NAMALWA (cell line): ENCODE measurements around the gene FYB2.

ENCODE experiments used
- DNase-seq: peaks from one replicate; pipeline ENCODE4 v3.0.0-alpha.2; 2015; ENCODE audit warnings: low spot score

FYB2 gene, protein sequence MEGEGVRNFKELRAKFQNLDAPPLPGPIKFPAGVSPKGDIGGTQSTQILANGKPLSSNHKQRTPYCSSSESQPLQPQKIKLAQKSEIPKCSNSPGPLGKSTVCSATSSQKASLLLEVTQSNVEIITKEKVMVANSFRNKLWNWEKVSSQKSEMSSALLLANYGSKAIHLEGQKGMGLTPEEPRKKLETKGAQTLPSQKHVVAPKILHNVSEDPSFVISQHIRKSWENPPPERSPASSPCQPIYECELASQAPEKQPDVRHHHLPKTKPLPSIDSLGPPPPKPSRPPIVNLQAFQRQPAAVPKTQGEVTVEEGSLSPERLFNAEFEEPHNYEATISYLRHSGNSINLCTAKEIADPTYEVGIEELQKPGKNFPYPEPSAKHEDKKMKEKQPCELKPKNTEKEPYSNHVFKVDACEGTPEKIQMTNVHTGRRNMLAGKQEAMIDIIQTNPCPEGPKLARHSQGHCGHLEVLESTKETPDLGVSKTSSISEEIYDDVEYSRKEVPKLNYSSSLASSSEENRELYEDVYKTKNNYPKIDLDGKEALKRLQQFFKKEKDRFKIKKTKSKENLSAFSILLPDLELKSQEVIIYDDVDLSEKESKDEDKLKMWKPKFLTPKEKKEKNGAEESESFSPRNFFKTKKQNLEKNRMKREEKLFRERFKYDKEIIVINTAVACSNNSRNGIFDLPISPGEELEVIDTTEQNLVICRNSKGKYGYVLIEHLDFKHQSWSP

GRCh38 chr1:56819387-56819899 lies at the start of gene FYB2:
Gene FYB2, minus strand, starts transcription at chr1:56819404. Its CDS starts 114 bp downstream, at chr1:56819290.
- no peak for DNase-seq

- DNase-seq, result no peak
Measured at GRCh38 chr1:56868761-56869160, 49.6 kb upstream of the FYB2 start.

GRCh38 chr1:56867491-56867890 lies 48.3 kb upstream of the FYB2 start:
- no peak for DNase-seq

DNA sequence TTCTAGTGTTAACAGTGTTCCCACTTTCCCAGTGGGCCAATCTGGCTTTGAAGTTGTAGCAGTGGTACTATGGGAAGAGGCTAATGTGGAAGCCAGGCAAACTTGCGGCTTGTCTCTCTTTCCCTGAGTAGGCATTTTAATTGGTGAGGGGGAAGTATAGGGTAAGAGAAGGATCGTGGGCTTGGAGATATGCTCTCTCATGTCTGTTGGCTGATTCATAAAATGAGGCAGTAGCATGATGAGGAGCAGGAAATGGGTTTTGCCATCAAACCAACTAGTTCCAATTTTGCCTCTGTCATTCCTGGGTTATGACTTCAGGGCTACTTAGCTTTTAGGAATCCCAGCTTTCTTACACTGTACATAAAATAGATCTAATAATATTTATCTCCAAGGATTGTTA lies 47.5 kb upstream of the FYB2 start:
- no peak for DNase-seq

DNA sequence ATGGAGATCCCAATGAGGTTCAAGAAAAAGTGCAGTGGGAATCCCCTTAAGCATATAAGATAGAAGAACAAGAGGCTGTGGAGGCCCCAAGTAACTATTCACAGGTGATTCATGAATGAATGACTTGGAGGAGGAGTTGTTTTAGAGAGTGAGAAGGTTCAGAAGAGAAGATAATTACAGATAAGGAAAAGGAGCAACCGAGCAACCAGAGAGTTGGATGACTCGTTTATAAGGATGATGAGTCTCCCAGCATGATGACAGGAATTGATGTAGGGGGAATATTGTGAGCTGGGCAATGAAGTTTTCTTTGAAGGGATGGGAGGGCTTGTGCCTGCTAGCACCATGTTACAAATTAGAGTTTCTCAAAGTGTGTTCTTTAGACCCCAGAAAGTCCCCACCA lies 45.2 kb upstream of the FYB2 start:
- DNase-seq, result no peak

DNA sequence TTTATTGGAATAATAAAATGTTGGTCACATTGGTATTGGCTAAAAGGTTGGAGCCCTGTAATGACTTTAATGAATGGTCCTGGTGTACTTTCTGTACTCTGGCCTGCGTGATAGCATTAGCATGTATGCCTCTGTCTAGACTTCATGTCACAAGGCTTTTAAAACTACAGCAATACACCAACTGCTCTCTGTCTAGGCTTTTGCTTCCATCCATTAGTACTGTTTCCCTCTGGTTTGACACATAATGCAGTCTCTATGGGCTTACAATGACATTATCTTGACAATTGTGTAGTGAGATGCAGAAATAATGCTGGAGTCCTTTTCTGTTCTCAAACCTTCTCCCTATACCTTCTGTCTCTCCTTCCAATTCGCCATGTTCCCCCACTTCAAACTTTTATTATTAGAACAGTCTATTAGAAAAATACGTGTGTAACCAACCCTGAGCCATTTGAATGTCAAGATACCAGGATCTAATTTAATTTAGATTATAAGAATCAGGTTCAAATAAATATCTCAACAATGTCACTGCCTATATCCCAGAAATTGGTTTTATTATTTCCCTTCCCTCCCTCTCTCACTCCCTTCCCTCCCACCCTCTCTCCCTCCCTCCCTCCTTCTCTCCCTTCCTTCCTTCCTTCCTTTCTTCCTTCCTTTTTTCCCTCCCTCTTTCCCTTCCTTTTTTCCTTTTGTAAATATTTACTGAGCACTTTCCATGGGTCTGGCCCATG lies 44.2 kb upstream of the FYB2 start:
- no peak for DNase-seq

DNA sequence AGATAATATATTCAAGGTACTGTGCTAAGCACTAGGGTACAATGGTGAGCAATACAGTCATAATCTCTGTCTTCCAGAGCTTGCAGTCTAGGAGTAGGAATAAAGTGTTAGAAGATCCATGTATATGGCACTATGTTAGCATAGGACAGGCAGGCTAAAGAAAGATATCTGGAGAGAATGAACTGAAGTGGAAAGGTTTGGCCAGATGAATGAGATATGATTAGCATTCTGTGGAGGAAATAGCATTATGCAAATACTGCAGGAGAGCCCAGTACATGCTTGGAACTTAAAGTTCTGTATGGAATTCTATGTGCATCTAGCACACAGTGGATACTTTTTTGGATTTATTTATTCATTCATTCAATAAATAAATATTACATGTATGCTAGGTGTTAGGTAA lies 40.1 kb upstream of the FYB2 start:
- DNase-seq, result no peak

DNA sequence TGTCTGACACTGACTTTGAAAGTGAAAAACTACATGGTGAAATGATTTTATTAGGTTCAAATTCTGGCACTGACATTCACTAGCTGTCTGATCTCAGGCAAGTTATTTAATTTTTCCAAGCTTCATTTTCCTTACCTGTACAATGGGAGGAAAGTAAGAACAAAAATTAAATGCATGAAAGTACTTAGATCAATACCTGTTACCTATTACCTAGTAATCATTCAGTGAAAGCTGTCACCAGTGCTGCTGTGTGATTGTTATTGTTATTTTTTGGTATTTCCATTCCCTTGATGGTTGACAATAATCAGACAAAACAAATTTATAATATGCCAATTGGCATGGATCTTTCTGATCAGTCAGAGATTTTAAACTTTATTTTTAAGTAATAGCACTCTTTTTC lies 37.0 kb upstream of the FYB2 start:
- DNase-seq, result no peak

DNA sequence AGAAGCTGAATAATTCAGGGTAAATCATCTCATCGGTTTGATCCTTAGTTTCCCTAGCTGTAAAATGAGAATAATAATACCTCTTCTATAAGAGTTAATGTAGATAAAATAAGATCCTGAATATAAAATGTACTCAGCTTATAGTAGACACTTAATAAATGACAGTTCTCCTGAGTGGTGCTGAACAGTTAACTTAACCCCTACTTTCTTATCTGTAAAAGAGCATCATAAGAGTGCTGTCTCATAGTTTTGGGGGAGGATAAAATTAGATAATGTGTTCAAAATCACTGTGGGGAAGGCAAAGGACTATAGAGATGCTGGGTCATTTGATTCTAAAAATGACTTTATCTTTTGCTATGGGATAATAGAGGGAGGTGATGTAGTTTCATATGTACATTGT lies 36.0 kb upstream of the FYB2 start:
- no peak for DNase-seq

DNA sequence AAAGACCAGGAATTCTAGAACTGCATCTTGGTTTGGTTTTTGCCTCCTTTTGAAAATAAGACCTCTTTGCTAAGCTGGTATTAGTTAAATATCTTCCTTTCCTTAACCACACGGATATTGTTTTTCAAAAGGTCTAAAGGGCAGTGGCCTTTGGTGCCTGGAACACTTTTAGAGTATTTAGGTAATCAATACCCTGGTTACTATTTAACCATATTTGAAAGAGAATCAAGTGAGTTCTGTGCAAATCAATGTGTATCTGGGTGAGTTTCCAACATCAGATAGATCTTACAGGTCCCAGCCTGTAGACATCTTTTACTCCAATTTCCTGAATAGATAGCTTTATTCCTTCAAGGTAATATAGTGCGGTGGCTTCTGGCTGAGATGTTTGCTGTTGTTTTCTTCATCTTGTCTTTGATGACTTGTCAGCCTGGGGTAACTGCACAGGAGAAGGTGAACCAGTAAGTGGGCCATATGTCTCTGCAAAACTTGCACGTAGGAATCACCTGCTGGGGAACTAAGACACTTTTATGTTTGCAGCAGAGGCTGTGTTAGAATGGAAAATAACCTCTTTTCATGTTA lies 35.4 kb upstream of the FYB2 start, which contains the start of gene C8A:
C8A (plus strand) TSS at position 277 of the 579 bp plus-strand sequence; CDS start at position 382, 105 bp downstream.
- no peak for DNase-seq

DNA sequence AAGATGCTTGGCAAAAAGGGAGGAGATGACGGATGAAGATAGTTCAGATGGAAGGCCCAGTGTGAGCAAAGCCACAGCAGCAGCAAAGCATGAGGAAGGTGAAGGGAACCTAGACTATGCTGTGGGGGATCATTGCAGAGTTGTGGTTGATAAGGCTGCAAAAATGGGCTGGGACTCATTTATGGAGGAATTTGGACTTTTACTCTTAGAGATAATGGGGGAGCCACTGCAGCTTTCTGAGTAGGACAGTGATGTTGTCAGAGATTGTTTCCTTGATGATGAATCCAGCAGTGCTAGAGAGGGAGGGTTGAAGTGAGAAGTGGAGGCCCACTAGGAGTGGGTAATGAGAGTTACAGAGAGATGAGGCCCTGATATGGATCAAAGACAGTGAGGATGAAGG lies 33.3 kb upstream of the FYB2 start:
- no peak for DNase-seq

GRCh38 chr1:56850922-56851321 lies 31.7 kb upstream of the FYB2 start:
- DNase-seq, result no peak

DNA sequence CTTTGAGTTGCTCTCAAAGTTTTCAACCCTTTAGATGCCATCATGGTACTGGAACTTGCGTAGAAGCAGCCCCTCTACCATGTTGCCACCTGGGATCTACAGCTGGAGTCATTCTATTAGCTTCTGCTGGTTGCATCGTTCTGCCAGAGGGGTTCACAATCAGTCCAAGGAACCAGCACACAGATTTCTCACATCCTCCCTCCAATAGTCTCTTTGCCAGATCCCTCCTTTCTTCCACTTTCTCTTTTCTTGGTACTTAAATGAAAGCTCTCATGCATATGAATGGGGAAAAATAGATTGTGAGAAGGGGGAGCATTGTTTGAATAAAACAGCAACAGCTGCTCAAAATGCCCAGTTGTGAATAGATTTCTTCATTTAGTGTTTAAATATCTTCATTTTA lies 31.2 kb upstream of the FYB2 start:
- DNase-seq, result no peak

- DNase-seq, result no peak
Measured at GRCh38 chr1:56849750-56850149, 30.5 kb upstream of the FYB2 start.

GRCh38 chr1:56845343-56845742 lies 26.1 kb upstream of the FYB2 start:
- no peak for DNase-seq

- no peak for DNase-seq
Measured at GRCh38 chr1:56844545-56845136, 25.4 kb upstream of the FYB2 start.

- no peak for DNase-seq
Measured at GRCh38 chr1:56843544-56843943, 24.3 kb upstream of the FYB2 start.

- no peak for DNase-seq
Measured at GRCh38 chr1:56838759-56839158, 19.6 kb upstream of the FYB2 start.

DNA sequence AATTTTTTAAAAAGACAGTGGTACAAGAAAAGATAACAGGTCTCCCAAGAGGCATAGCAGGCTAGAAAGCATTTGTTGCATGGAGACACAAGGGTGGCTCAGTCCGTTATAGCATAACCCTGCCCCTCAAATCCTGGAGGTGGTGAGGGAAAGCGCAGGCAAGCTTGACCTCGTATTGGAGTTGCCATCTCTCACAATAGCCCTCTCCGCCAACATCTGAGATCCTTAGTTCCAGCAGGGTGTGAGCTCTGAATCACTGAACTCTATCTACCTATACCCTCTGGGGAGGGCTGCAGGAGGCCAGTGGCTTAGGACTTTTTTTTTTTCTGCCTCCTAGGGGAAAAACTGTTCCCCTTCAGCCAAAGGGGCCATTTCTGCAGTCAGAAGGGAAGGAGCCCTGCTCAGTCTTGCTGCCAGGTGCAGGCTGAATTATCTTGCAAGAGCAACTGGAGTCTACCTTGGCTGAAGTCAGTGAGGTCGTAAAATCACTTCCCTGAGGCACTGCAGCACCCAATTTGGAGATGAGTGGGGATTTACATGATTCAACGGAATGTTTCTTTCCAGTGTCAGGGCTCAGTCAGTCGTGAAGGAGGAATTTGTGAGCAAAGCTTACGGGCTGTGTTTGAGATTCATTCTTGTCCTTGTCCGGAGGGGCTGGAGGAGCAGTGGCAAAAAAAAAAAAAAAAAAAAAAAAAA lies 18.2 kb upstream of the FYB2 start:
- DNase-seq, result no peak

GRCh38 chr1:56836359-56836758 lies 17.2 kb upstream of the FYB2 start:
- no peak for DNase-seq

DNA sequence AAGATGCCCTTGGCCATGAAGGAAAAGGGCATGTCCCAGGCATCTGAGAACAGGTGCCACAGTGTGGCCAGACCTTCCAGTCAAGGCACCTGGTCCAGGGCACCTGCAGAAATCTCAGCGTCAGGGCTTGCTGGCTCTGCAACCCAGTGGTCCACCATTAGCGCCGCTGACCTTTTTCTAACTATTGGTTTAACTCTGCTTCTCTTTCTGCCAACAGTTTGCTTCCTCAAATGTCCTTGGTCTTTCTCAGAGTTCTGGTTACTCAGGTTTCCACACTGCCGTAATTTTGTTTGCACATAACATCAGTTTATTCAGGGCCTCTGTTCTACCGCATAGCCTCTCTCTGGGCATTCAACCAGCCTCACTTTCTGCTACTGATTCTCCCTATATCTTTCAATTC lies 16.5 kb upstream of the FYB2 start:
- no peak for DNase-seq
